G401.6 (cell line): Measurements from ENCODE around the gene TBXAS1.
"Not testable (repeated sequence)": the region's sequence is repeated elsewhere in the genome, so short reads cannot be mapped to it uniquely, and the experiment has no call there.

Experiments
- FAIRE-seq: peaks from 2 replicates; lab custom pipeline; 2012; peaks lifted over from hg19 to GRCh38; lab: Jason Lieb, UNC

Gene TBXAS1

GRCh38 chr7:139893461-139893860 is 64.4 kb downstream of the TBXAS1 start:
- FAIRE-seq: no peak

DNA sequence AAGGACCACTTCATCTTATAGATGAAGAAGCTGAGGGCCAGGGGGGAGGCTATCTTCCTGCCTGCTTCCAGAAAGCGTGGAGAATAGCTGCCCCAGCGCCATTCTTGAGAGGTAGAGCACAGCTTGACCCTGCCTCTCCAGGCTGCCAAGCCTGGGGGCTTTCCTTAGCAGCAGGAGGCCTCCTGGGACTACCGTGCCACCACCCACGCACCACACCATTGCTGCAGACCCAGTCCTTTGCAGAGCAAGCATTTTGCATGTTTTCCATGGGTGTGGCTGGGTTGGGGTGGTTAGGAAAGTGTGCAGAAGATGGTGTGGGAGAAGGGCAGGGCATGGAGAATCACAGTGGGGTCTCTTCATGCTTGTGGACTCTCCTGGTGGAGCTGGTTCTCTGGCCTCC is 64.9 kb downstream of the TBXAS1 start:
- FAIRE-seq: no peak

DNA sequence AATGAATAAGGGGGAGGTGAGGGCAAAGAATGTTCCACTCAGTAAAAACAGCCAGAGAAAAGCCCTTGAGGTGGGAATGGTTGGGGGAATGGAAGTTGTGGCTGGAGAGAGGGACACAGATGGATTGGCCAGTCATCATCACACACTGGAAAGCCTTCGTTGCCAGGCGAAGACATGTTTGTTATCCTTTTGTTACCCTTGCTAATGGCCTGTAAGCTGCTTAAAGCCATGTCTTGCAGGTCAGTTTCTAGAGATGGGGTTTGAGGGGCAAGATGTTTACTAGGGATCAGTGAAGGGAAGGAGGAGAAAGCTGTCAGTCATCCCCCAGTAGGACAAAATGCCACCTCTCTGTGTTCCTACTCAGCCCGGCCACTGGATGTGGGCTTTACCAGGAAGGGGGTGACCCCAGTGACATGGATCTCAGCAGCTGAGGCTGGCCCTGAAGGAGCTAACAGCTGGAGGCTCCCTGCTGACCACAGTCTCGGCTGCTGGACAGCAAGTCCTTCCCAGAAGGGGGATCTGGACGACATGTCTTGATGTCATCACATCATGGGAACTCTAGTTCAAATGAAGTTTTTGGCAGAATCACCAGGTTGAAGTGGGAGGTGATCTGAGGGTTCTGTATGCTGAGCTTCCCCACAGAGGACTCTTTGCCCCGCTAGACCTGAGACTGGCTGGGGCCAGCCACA is 66.2 kb downstream of the TBXAS1 start:
- no peak for FAIRE-seq

- FAIRE-seq: no peak
These were observed 67.2 kb downstream of the TBXAS1 start for GRCh38 chr7:139896288-139896687.

DNA sequence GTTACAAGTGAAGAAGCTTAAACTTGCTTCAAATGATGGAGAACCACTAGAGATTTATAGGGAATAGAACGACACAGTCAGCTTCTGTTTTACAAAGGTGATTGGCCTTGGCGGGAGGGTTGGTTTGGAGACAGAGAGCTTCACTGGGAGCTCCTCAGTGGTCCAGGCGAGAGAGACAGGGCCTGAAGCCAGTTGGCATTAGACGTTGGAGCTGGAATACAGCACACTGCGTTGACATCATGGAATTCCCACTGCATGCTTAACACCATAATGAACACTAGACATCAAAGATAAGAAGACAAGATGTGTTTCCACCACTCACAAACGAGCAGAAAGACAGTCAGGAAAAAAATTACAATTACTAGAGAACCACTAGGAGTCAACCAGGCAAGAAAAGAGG is 67.8 kb downstream of the TBXAS1 start:
- no peak for FAIRE-seq

DNA sequence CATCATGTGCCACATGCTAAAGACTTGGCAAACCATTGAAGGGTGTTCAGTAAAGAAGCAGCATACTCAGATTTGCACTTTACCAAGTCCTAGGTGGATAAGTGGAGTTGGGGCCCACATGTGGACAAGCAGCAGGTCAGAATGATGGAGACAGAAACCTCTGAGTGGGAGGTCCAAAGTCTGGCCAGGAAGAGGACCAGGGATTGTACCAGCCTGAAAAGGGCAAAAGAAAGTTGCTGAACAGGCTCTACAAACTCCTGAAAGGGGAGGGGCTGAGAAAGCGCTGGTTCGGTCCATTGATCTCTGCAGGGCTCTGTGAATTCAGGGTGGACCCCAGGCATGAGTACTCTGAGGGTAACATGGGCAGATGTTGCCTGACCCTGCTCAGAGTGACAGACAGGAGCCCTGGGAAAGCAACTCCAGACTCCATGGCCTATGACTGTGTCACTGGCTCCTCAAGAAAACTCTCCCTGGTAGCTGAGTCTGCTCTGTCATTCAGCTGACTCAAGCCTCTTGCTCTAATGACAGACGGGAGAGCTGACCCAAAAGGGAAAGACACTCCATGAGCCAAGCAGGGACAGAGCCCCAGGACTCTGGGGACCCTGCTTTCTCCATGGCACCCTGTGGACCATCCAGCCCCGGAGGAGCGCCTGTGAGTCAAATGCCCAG is 68.5 kb downstream of the TBXAS1 start:
- FAIRE-seq: no peak

DNA sequence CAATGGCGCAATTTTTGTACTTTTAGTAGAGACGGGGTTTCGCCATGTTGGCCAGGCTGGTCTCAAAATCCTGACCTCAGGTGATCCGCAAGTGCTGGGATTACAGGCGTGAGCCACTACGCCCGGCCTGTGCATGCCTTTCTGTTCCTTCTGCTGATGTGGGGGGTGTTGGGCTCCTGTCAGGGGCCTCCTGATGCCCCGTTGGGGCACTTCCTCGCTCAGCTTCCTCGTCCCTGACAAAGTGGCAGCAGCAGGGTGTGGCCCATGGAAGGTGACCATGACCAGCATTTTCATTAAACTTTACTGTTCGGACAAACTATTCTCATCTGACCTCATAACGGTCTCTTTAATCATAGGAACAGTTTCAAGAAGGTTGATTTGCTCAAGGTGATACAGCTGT is 69.4 kb downstream of the TBXAS1 start:
- no peak for FAIRE-seq

DNA sequence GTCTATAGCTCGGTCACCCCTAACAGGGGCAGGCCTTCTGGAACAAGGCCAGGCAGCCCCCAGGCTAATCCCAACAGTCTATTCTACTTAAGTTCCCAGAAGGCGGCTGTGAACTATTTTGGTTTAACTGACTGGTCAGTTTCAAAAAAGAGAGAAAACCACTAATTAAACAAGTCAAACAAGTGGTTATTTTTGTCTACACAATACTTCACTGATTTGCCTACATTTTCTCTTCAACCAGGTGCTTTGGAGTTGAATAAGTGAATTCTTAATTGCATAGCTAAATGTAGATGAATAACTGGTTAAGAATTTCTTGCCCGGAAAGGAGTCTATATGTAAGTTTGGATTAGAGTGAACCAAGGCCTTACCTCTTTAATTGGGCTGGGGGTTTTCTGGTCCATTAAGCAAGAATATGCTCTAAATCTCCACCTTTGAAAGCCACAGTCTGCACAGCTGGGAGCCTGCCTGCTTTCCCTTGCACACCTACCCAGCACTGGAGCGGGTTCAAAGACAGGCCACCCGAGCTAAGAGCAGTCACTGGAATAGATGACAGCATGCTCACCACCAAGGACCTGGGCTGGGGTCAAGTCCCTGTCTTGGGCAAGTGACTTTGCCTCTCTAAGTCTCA is 70.4 kb downstream of the TBXAS1 start:
- no peak for FAIRE-seq

DNA sequence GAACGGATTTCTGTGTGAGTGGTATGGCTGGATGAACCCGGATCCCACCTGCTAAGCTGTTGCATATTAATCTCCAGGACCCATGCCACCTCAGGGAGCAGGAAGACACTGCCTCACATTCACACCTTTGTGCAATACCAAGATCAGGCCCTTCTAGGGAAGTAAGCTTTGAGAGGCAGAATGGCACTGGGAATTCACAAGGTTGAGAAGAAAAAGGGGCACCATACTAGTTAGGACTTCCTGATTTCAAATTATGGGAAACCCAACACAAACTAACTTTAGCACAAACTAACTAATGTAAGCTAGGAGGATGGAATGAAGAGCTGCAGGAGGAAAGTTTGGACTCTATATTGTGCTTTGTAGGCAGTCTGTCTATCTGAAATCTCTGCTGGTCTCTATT is 71.3 kb downstream of the TBXAS1 start:
- FAIRE-seq: no peak

- no peak for FAIRE-seq
These were observed 72.2 kb downstream of the TBXAS1 start for GRCh38 chr7:139901056-139901795.

DNA sequence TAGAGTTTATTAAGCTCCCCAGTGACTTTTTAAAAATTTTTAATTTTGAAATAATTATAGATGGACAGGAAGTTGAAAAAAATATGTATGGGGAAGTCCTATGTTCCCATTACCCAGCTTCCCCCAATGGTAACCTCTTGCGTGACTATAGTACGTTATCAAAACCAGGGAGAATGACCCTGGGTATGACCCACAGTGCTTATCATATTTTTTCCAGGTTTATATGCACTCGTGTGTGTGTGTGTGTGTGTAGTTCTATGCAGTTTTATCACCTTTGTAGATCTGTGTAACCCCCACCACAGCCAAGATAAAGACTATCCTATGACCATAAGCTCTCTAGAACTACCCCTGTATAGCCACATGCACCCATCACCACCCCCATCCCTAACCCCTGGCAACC is 72.8 kb downstream of the TBXAS1 start:
- no peak for FAIRE-seq

GRCh38 chr7:139902436-139903102 is 73.5 kb downstream of the TBXAS1 start:
- FAIRE-seq: no peak

GRCh38 chr7:139903103-139903477 is 74.0 kb downstream of the TBXAS1 start:
- FAIRE-seq: not testable (repeated sequence)

DNA sequence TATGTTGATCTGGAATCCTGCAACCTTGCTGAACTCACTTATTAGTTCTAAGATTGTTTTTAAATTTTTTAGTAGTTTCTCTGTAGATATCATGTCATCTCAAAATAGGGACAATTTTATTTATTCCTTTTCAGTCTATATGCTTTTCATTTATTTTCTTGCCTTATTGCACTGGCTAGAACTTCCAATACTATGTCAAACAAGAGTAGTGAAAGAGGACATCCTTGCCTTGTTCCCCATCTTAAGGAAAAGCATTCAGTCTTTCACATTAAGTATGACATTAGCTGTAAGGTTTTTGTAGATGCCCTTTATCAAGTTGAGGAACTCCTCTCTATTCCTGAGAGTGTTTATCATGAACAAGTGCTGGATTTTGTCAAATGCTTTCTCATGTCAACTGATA is 77.8 kb downstream of the TBXAS1 start:
- no peak for FAIRE-seq

- no peak for FAIRE-seq
These were observed 79.7 kb downstream of the TBXAS1 start for GRCh38 chr7:139908792-139909191.

- FAIRE-seq: no peak
These were observed 80.5 kb downstream of the TBXAS1 start for GRCh38 chr7:139909379-139910050.

GRCh38 chr7:139913021-139913844 is 84.2 kb downstream of the TBXAS1 start:
- no peak for FAIRE-seq

DNA sequence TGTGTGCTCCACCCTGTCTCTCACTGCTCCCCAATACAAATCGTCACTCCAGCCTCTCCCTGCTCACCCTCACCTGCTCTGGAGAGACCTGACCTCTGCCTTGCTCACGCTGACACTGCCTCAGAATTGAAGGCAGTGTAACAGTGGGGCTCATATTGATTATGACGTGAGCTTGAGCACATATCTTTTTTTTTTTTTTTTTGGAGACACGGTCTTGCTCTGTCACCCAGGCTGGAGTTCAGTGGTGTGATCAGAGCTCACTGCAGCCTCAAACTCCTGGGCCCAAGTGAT is 84.7 kb downstream of the TBXAS1 start:
- no peak for FAIRE-seq

DNA sequence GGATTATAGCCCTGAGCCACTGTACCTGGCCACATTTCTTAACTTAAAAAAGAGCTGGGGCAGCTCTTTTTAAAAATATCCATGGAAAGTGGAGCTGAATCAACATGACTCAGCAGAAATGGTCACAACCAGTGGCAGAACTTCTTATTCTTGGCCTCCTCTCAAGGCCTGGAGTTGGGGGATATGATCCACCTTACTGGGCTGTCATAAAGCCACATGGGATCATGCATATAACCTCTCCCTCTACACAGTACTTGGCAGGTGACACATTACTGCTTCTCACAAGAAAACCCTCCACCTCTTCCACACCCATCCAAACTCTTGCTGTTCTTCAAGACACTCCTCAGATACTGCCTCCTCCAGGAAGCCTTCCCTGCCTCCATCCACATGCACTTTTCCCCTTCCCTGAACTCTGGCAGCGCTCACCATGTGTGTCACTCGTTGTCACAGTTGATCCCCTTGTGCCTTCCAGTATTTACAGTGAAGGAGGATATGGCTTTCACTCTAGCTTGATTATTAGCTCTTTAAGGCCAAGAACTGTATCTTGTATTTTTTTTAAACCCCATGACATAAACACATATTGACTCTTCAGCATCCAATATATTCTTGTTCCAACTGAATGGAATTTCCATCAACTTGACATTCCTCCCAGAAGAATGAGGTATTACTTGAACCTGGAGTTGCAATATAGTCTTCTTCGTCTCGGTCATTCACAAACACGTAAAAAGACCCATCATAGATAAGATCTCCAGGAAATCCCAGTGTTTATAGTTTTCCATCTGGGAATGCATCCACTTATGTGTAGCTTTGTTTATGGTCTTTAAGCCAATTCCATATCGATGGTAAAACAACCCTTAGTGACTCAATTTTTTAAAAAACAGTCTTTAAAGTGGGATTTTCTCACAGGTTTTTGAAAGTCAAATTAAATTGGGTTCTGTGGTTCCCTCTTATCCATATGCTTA is 85.5 kb downstream of the TBXAS1 start:
- FAIRE-seq: no peak

DNA sequence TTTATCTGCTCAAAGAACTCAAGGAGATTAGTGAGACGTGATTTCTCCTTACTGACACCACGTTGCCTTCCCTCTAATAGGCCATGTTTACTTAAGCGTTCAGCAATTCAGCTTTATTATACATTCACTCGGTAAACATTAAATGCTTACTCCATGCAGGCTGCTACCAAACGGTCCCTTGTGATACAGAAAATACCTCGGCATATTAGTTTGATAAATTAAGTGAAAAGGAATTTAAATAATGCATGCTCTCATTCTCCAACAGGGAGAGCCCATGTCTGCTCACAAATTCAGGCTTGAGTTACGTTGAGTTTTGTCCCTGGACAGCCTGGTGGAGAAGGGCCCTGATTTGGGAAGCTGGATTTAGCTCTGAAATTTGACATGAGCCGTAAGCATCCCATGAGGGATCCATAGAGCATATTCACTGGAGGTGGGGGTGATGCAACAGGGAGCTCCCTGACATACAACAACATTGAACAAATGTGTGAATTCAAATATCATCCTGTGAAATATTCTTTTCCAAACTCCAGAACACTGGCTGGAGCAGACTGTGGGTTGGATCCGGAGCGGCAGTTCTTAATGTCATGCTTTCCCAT is 86.3 kb downstream of the TBXAS1 start:
- FAIRE-seq: no peak
